ENCODE results near the gene PAPLN. TPM values are rescaled to one million over a fixed set of nuclear protein-coding genes. Genes with fewer than 3 reads are reported as not detected.

Gene PAPLN
- total RNA-seq, 1 experiment from 2014 or later = 0.75 TPM

- H3K27me3 ChIP-seq (replicated peaks; ENCODE audit: insufficient read depth, low read depth, low read length, poor library complexity) = no peaks in the 10 kb centered on the region
- intact Hi-C loops (cut with micrococcal nuclease; ENCODE audit: unreplicated experiment) = no loop called here
- no peak for DNase-seq (ENCODE audit: low spot score)
- ChIA-PET CTCF (interaction anchor here (0.6 kb wide), 1 partner anchor 486 kb away, joined by 6 read pairs; no protein-coding TSS in a partner anchor), POLR2A (ENCODE audit: low non-redundant PET) (no interaction called here)
- no peaks in the 10 kb centered on the region for H3K36me3 ChIP-seq (ENCODE audit: insufficient read depth, low read length, poor library complexity, severe bottlenecking)
- no peak overlapping the region for H3K4me3 ChIP-seq (ENCODE audit: low read depth, low read length, poor library complexity, severe bottlenecking)
- H3K9me3 ChIP-seq (ENCODE audit: low read depth, low read length, poor library complexity, severe bottlenecking) = no peaks in the 10 kb centered on the region
- no peak overlapping the region for H3K27ac ChIP-seq (ENCODE audit: low read depth, low read length, poor library complexity, severe bottlenecking)
- TF ChIP-seq, protein P1, sequence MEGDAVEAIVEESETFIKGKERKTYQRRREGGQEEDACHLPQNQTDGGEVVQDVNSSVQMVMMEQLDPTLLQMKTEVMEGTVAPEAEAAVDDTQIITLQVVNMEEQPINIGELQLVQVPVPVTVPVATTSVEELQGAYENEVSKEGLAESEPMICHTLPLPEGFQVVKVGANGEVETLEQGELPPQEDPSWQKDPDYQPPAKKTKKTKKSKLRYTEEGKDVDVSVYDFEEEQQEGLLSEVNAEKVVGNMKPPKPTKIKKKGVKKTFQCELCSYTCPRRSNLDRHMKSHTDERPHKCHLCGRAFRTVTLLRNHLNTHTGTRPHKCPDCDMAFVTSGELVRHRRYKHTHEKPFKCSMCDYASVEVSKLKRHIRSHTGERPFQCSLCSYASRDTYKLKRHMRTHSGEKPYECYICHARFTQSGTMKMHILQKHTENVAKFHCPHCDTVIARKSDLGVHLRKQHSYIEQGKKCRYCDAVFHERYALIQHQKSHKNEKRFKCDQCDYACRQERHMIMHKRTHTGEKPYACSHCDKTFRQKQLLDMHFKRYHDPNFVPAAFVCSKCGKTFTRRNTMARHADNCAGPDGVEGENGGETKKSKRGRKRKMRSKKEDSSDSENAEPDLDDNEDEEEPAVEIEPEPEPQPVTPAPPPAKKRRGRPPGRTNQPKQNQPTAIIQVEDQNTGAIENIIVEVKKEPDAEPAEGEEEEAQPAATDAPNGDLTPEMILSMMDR (conservative IDR thresholded peaks at IDR 0.05; ENCODE audit: low read depth, low read length) = no peak
- no peak for TF ChIP-seq EZH2 (IDR thresholded peaks at IDR 0.05; ENCODE audit: borderline replicate concordance, low read depth, low read length, poor library complexity, severe bottlenecking)
- no TSS peak for BruUV-seq (replicated peaks)
- no peaks in the 10 kb centered on the region for H3K4me1 ChIP-seq (ENCODE audit: insufficient read depth, low read length, poor library complexity, severe bottlenecking)
Measured at GRCh38 chr14:73255693-73256225, 18.5 kb downstream of the PAPLN start.

- no peaks in the 10 kb centered on the region for H3K9me3 ChIP-seq (ENCODE audit: low read depth, low read length, poor library complexity, severe bottlenecking)
- POLR2A ChIA-PET (ENCODE audit: low non-redundant PET) = no interaction called here
- CTCF ChIA-PET = no interaction called here
- no peak for DNase-seq (ENCODE audit: low spot score)
- no peak overlapping the region for H3K4me3 ChIP-seq (ENCODE audit: low read depth, low read length, poor library complexity, severe bottlenecking)
- no peak overlapping the region for H3K27ac ChIP-seq (ENCODE audit: low read depth, low read length, poor library complexity, severe bottlenecking)
- TF ChIP-seq, protein P1 (conservative IDR thresholded peaks at IDR 0.05; ENCODE audit: low read depth, low read length) = no peak
- no peak for TF ChIP-seq EZH2 (IDR thresholded peaks at IDR 0.05; ENCODE audit: borderline replicate concordance, low read depth, low read length, poor library complexity, severe bottlenecking)
- intact Hi-C loops (cut with micrococcal nuclease; ENCODE audit: unreplicated experiment) = no loop called here
- H3K27me3 ChIP-seq (replicated peaks; ENCODE audit: insufficient read depth, low read depth, low read length, poor library complexity) = no peaks in the 10 kb centered on the region
- no peaks in the 10 kb centered on the region for H3K36me3 ChIP-seq (ENCODE audit: insufficient read depth, low read length, poor library complexity, severe bottlenecking)
- BruUV-seq (replicated peaks) = no TSS peak
- no peaks in the 10 kb centered on the region for H3K4me1 ChIP-seq (ENCODE audit: insufficient read depth, low read length, poor library complexity, severe bottlenecking)
Measured at GRCh38 chr14:73258076-73258475, 20.8 kb downstream of the PAPLN start.

- CTCF ChIA-PET = no interaction called here
- Histone ChIP-seq H3K9me3 (ENCODE audit: low read depth, low read length, poor library complexity, severe bottlenecking) (no peaks in the 10 kb centered on the region), H3K27me3 (replicated peaks; ENCODE audit: insufficient read depth, low read depth, low read length, poor library complexity) (no peaks in the 10 kb centered on the region), H3K4me1 (ENCODE audit: insufficient read depth, low read length, poor library complexity, severe bottlenecking) (no peaks in the 10 kb centered on the region), H3K36me3 (ENCODE audit: insufficient read depth, low read length, poor library complexity, severe bottlenecking) (no peaks in the 10 kb centered on the region), H3K27ac (ENCODE audit: low read depth, low read length, poor library complexity, severe bottlenecking) (no peak overlapping the region), H3K4me3 (ENCODE audit: low read depth, low read length, poor library complexity, severe bottlenecking) (no peak overlapping the region)
- DNase-seq (ENCODE audit: low spot score) = no peak
- POLR2A ChIA-PET (ENCODE audit: low non-redundant PET) = no interaction called here
- TF ChIP-seq EZH2 (IDR thresholded peaks at IDR 0.05; ENCODE audit: borderline replicate concordance, low read depth, low read length, poor library complexity, severe bottlenecking) = no peak
- TF ChIP-seq, protein P1 (conservative IDR thresholded peaks at IDR 0.05; ENCODE audit: low read depth, low read length) = no peak
- intact Hi-C loops (cut with micrococcal nuclease; ENCODE audit: unreplicated experiment) = no loop called here
- no TSS peak for BruUV-seq (replicated peaks)
Measured at GRCh38 chr14:73258845-73259611, 21.7 kb downstream of the PAPLN start.
